Colonic mucosa (tissue), 4 donors: ENCODE measurements around the gene MOB2. TPM values are rescaled to one million over a fixed set of nuclear protein-coding genes. Genes with fewer than 3 reads are reported as not detected.

Experiments used
- DNase-seq: peaks from one replicate; pipeline ENCODE4 v3.0.0-alpha.2; 2020
- H3K27ac ChIP-seq: fragments of 200-600 bp; one replicate; pipeline ENCODE4 v1.8.0; 2021
- H3K27me3 ChIP-seq: fragments of 200-600 bp; one replicate; pipeline ENCODE4 v1.8.0; 2021
- H3K36me3 ChIP-seq: fragments of 200-600 bp; one replicate; pipeline ENCODE4 v1.8.0; 2021
- H3K4me1 ChIP-seq: fragments of 200-600 bp; one replicate; pipeline ENCODE4 v1.8.0; 2021; ENCODE audit warnings: mild to moderate bottlenecking
- H3K4me3 ChIP-seq: fragments of 200-600 bp; one replicate; pipeline ENCODE4 v1.8.0; 2021
- H3K9ac ChIP-seq, 2 donors: one replicate each; pipeline ENCODE4 v1.7.0; 2013; ENCODE audit warnings: control low read depth in 2 of 2, low read depth in 2 of 2, low read length in 2 of 2
- H3K9me3 ChIP-seq: fragments of 200-600 bp; one replicate; pipeline ENCODE4 v1.8.0; 2021
- intact Hi-C: fragments of 100-400 bp; cut with DNase I; formaldehyde crosslinking; loops from one replicate; pipeline ENCODE4 v1.14.1; 2022
- total RNA-seq, 2 donors: library from RNA; stranded (reverse); fragmentation: NEBNext Ultra II Directional in 1 of 2; extraction: Animal tissue kit (Norgen Biotek cat#: 25700) in 1 of 2; gene quantifications; one replicate each; pipeline ENCODE4 v1.2.1, GENCODE V29; 2021
- TF ChIP-seq, protein P1 (sequence below): fragments of 200-600 bp; IDR thresholded peaks from one replicate; pipeline ENCODE4 v1.8.0; 2022; ENCODE audit warnings: antibody characterized with exemption, mild to moderate bottlenecking
- donor health status: healthy.
- donor health status: DM: no; HTN: no; CAD: no.
- donor health status: DM: no; HTN: no; CAD: no.

MOB2 gene
- total RNA-seq, 2 donors from 2014 or later, result 41.6 to 49.2 TPM

DNA sequence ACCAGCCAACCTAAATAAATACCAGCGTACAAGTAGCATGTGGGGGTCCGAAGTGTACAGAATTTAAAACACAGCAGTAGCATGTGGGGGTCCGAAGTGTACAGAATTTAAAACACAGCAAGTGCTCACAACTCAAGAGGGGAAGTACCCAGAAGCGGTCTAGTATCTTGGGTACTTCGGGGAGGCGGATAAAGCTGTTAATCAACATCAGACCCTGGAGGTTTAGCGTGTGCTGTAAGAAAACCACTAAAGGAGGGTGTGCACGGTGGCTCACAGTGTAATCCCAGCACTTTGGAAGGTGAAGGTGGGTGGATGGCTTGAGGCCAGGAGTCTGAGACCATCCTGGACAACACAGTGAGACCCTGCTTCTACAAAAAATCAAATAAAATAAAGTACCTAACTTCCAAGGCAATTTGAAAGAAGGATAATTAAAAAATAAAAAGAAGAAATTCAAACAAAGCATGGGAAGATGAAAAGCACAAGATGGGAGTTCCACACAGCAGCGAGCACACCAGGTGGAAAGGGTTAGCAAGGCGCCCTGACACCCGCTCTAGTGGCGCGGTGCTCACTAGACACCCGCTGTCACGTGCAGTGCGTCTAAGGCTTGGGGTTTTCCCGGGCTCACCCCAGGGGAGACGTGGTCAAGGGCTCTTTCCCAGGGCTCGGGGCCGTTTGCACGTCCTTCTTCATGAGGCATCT, 35.0 kb upstream of the MOB2 start:
- Histone ChIP-seq H3K27ac (no peak overlapping the region), H3K27me3 (no peaks in the 10 kb centered on the region), H3K4me3 (no peak overlapping the region), H3K4me1 (no peaks in the 10 kb centered on the region), H3K36me3 (no peaks in the 10 kb centered on the region), H3K9ac (no peak overlapping the region), H3K9me3 (no peaks in the 10 kb centered on the region)
- DNase-seq, result no peak
- TF ChIP-seq, protein P1, sequence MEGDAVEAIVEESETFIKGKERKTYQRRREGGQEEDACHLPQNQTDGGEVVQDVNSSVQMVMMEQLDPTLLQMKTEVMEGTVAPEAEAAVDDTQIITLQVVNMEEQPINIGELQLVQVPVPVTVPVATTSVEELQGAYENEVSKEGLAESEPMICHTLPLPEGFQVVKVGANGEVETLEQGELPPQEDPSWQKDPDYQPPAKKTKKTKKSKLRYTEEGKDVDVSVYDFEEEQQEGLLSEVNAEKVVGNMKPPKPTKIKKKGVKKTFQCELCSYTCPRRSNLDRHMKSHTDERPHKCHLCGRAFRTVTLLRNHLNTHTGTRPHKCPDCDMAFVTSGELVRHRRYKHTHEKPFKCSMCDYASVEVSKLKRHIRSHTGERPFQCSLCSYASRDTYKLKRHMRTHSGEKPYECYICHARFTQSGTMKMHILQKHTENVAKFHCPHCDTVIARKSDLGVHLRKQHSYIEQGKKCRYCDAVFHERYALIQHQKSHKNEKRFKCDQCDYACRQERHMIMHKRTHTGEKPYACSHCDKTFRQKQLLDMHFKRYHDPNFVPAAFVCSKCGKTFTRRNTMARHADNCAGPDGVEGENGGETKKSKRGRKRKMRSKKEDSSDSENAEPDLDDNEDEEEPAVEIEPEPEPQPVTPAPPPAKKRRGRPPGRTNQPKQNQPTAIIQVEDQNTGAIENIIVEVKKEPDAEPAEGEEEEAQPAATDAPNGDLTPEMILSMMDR, result no peak
- intact Hi-C loops, result no loop called here

DNA sequence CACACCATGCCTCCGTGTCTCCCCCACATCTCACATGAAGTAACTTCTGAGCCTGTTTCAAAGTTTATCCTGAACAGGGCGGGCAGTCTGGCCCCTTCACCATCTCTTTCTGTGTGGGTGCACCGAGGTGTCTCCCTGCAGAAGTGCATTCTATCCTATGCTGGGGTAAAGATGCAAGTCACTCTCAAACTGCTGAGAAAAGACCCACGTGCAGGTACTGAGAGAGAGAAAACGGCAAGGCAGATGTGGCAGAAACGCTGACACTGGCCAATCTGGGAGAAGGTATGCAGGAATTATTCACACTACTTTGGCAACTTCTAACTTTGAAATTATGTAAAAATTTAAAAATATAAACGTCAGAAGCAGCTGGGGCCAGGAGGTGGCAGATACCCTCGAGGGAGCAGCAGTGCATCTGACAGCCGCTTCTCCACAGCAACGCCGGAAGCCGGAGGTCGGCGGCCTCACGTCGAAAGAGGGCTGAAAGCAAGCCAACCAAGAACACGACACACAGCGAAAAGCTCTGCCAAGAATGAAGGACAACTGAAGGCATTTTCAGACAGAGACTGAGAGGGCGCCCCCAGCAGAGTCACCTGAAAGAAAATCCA, 34.2 kb upstream of the MOB2 start:
- intact Hi-C loops, result no loop called here
- no peak overlapping the region for H3K4me3 ChIP-seq
- no peak overlapping the region for H3K9ac ChIP-seq
- H3K9me3 ChIP-seq, result no peaks in the 10 kb centered on the region
- no peak for DNase-seq
- no peak overlapping the region for H3K27ac ChIP-seq
- no peaks in the 10 kb centered on the region for H3K4me1 ChIP-seq
- H3K27me3 ChIP-seq, result no peaks in the 10 kb centered on the region
- TF ChIP-seq, protein P1, result no peak
- H3K36me3 ChIP-seq, result no peaks in the 10 kb centered on the region

DNA sequence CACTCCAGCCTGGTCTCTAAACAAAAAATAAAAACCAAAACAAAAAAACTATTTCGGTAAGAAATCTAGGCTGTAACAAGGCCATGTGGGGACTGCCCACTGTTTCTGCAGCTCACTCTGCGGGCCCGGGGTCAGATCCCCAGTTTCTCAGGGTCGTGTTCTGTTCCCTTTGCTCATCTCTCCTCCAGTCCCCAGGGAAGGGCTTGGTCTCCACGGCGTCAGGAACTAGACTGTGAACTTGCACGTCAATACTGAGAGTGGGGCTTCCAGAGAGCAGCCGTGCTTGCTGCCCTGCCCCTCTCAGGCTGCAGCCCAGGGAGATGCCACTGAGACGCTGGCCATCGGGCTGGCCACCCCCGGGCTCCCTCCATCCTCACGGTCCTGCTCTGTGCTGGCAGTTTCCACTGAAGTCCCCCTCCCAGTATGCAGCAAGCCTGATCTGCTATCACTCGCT, 33.7 kb upstream of the MOB2 start:
- H3K9ac ChIP-seq, result no peak overlapping the region
- no peaks in the 10 kb centered on the region for H3K27me3 ChIP-seq
- no peak overlapping the region for H3K4me3 ChIP-seq
- no peak for DNase-seq
- intact Hi-C loops, result no loop called here
- TF ChIP-seq, protein P1, result no peak
- H3K9me3 ChIP-seq, result no peaks in the 10 kb centered on the region
- H3K36me3 ChIP-seq, result no peaks in the 10 kb centered on the region
- peaks cover 5% of the 10 kb centered on the region for H3K4me1 ChIP-seq
- no peak overlapping the region for H3K27ac ChIP-seq

DNA sequence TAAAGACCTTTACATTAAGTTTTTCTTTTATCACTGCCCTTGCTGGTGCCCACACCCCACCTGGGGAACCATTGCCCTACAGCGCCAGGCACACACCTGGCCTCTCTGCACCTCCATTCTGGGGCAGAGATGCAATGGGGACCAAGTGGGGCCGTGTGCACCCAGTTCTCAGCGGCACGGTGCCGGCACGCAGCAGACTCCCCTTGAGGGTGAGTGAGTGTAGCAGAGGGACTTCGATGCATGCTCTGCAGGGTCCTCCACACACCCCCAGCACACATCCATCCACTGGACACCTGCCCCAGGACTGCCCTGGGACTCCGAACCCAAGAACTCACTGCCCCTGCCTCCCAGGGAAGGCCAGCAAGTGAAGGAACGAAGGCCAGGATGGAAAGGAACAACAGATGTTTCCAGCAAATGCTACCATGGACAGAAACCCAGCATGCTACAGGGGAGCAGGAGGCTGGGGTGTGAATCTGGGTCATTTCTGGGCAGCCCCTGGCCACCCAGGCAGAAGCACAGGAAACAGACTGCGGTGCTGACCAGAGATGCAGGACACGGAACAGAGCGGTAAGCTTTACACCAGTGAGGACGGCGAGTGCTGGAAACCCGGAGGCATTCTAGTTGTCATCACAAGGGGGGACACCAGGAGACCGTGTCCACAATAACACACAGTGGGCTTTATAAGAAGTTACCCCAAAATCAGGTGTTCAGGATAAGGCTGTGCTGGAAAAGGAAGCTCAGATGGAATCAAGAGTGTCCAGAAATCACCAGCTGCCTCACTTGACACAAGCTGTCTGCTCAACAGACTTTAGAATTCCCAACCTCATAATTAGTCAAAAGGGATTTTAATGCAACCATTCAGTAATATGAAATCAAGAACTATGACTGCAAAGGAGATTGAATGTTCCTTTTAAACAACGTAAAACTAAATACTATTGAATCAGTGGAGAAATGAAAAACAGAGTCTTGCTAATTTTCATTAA, 32.7 kb upstream of the MOB2 start:
- Histone ChIP-seq H3K4me3 (no peak overlapping the region), H3K36me3 (no peaks in the 10 kb centered on the region), H3K9me3 (no peaks in the 10 kb centered on the region), H3K27me3 (no peaks in the 10 kb centered on the region), H3K4me1 (peaks cover 5% of the 10 kb centered on the region), H3K27ac (no peak overlapping the region), H3K9ac (no peak overlapping the region)
- no peak for DNase-seq
- TF ChIP-seq, protein P1, result no peak
- intact Hi-C loops, result loop anchor here (5.0 to 10.0 kb wide), 4 partner anchors 62 to 395 kb away; no protein-coding TSS in a partner anchor

DNA sequence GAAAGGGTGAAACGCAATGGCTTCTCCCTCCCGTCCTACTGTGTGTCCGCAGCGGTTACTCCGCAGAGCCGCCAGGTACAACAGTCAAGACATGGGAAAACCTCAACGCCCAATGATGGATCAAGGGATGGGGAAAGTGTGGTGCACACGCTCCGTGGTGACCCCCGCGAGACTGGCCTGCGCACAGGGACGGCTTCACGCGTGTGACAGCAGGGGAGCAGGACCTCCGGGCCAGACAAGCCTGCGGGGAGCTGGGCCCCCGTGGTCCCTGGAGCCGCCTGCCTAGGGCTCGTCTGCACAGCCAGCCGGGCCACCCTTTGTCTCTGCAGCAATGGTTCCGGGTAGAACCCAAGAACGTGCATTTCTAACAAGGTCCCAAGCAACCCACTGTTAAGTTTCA, 31.7 kb upstream of the MOB2 start:
- intact Hi-C loops, result loop anchor here (5.0 to 10.0 kb wide), 4 partner anchors 61 to 394 kb away; no protein-coding TSS in a partner anchor
- Histone ChIP-seq H3K36me3 (no peaks in the 10 kb centered on the region), H3K4me3 (no peak overlapping the region), H3K9ac (no peak overlapping the region), H3K9me3 (no peaks in the 10 kb centered on the region), H3K27me3 (no peaks in the 10 kb centered on the region), H3K27ac (no peak overlapping the region), H3K4me1 (peaks cover 5% of the 10 kb centered on the region)
- DNase-seq, result no peak
- TF ChIP-seq, protein P1, result no peak
